IPS-15b (cell line): ENCODE results near the gene KRTAP10-6.

Experiments
- H3K27me3 ChIP-seq: one replicate; pipeline ENCODE4 v1.6.1; 2013; ENCODE audit warnings: low read length; ENCODE audit not compliant: control insufficient read depth, insufficient read depth
- H3K36me3 ChIP-seq: one replicate; pipeline ENCODE4 v1.6.1; 2013; ENCODE audit warnings: low read length; ENCODE audit not compliant: control insufficient read depth, insufficient read depth
- H3K4me1 ChIP-seq: one replicate; pipeline ENCODE4 v1.6.1; 2013; ENCODE audit warnings: mild to moderate bottlenecking, low read length; ENCODE audit not compliant: control insufficient read depth, insufficient read depth
- H3K4me3 ChIP-seq: one replicate; pipeline ENCODE4 v1.5.1; 2013; ENCODE audit warnings: low read depth, low read length
- H3K9ac ChIP-seq: one replicate; pipeline ENCODE4 v1.6.1; 2013; ENCODE audit warnings: low read depth, mild to moderate bottlenecking, low read length
- H3K9me3 ChIP-seq: one replicate; pipeline ENCODE4 v1.6.1; 2013; ENCODE audit warnings: mild to moderate bottlenecking, low read length; ENCODE audit not compliant: control insufficient read depth, insufficient read depth

The KRTAP10-6 gene

GRCh38 chr21:44547656-44548331 lies 44.5 kb downstream of the KRTAP10-6 start:
- Histone ChIP-seq H3K9ac (no peak overlapping the region), H3K36me3 (peaks cover 2% of the 10 kb centered on the region), H3K27me3 (no peaks in the 10 kb centered on the region), H3K4me1 (peaks cover 16% of the 10 kb centered on the region), H3K4me3 (no peak overlapping the region), H3K9me3 (no peaks in the 10 kb centered on the region)

- H3K4me3 ChIP-seq, result no peak overlapping the region
- H3K9ac ChIP-seq, result no peak overlapping the region
- no peaks in the 10 kb centered on the region for H3K9me3 ChIP-seq
- no peaks in the 10 kb centered on the region for H3K27me3 ChIP-seq
- H3K4me1 ChIP-seq, result peaks cover 13% of the 10 kb centered on the region
- H3K36me3 ChIP-seq, result no peaks in the 10 kb centered on the region
Measured at GRCh38 chr21:44544566-44544965, 47.7 kb downstream of the KRTAP10-6 start.

GRCh38 chr21:44542716-44543115 lies 49.6 kb downstream of the KRTAP10-6 start:
- no peaks in the 10 kb centered on the region for H3K27me3 ChIP-seq
- H3K4me1 ChIP-seq, result peaks cover under 1% of the 10 kb centered on the region
- H3K9me3 ChIP-seq, result no peaks in the 10 kb centered on the region
- no peaks in the 10 kb centered on the region for H3K36me3 ChIP-seq
- no peak overlapping the region for H3K4me3 ChIP-seq
- no peak overlapping the region for H3K9ac ChIP-seq
